ENCODE measurements around the gene MYBPC2.

Gene MYBPC2

GRCh38 chr19:50496189-50497021 is 63.7 kb downstream of the MYBPC2 start:
- Histone ChIP-seq H3K9ac (ENCODE audit: low read depth in 1 of 2, low read length in 2 of 2) (no peak overlapping the region), H3K36me3 (ENCODE audit: control insufficient read depth in 2 of 2, insufficient read depth in 2 of 2, low read length in 2 of 2) (no peaks in the 10 kb centered on the region), H3K9me3 (ENCODE audit: control insufficient read depth in 2 of 2, low read length in 2 of 2) (no peaks in the 10 kb centered on the region), H3K27me3 (ENCODE audit: control insufficient read depth in 2 of 2, insufficient read depth in 2 of 2, low read length in 2 of 2) (no peaks in the 10 kb centered on the region), H3K4me3 (ENCODE audit: low read length in 2 of 2) (no peak overlapping the region), H3K4me1 (ENCODE audit: control insufficient read depth in 2 of 2, insufficient read depth in 2 of 2, low read length in 2 of 2) (peaks cover 0 to 3% of the 10 kb centered on the region in 2 donors), H3K27ac (ENCODE audit: low read depth in 2 of 2, low read length in 2 of 2) (no peak overlapping the region)

GRCh38 chr19:50497022-50497405 is 64.3 kb downstream of the MYBPC2 start:
- no peak overlapping the region for H3K9ac ChIP-seq (ENCODE audit: low read depth in 1 of 2, low read length in 2 of 2)
- H3K4me1 ChIP-seq (ENCODE audit: control insufficient read depth in 2 of 2, insufficient read depth in 2 of 2, low read length in 2 of 2), result peaks cover 0 to 4% of the 10 kb centered on the region in 2 donors
- H3K9me3 ChIP-seq (ENCODE audit: control insufficient read depth in 2 of 2, low read length in 2 of 2), result no peaks in the 10 kb centered on the region
- no peak overlapping the region for H3K4me3 ChIP-seq (ENCODE audit: low read length in 2 of 2)
- H3K27ac ChIP-seq (ENCODE audit: low read depth in 2 of 2, low read length in 2 of 2), result no peak overlapping the region
- no peaks in the 10 kb centered on the region for H3K36me3 ChIP-seq (ENCODE audit: control insufficient read depth in 2 of 2, insufficient read depth in 2 of 2, low read length in 2 of 2)
- H3K27me3 ChIP-seq (ENCODE audit: control insufficient read depth in 2 of 2, insufficient read depth in 2 of 2, low read length in 2 of 2), result no peaks in the 10 kb centered on the region

- Histone ChIP-seq H3K4me1 (ENCODE audit: control insufficient read depth in 2 of 2, insufficient read depth in 2 of 2, low read length in 2 of 2) (peaks cover 0 to 4% of the 10 kb centered on the region in 2 donors), H3K9ac (ENCODE audit: low read depth in 1 of 2, low read length in 2 of 2) (no peak overlapping the region), H3K27ac (ENCODE audit: low read depth in 2 of 2, low read length in 2 of 2) (no peak overlapping the region), H3K4me3 (ENCODE audit: low read length in 2 of 2) (no peak overlapping the region), H3K36me3 (ENCODE audit: control insufficient read depth in 2 of 2, insufficient read depth in 2 of 2, low read length in 2 of 2) (no peaks in the 10 kb centered on the region), H3K9me3 (ENCODE audit: control insufficient read depth in 2 of 2, low read length in 2 of 2) (no peaks in the 10 kb centered on the region), H3K27me3 (ENCODE audit: control insufficient read depth in 2 of 2, insufficient read depth in 2 of 2, low read length in 2 of 2) (no peaks in the 10 kb centered on the region)
Measured at GRCh38 chr19:50498219-50499056, 65.7 kb downstream of the MYBPC2 start.

- H3K9me3 ChIP-seq (ENCODE audit: control insufficient read depth in 2 of 2, low read length in 2 of 2), result no peaks in the 10 kb centered on the region
- no peak overlapping the region for H3K9ac ChIP-seq (ENCODE audit: low read depth in 1 of 2, low read length in 2 of 2)
Measured at GRCh38 chr19:50500060-50500752, 67.5 kb downstream of the MYBPC2 start.

GRCh38 chr19:50500753-50501151 is 68.1 kb downstream of the MYBPC2 start:
- no peak overlapping the region for H3K9ac ChIP-seq (ENCODE audit: low read depth in 1 of 2, low read length in 2 of 2)
- no peak overlapping the region for H3K27ac ChIP-seq (ENCODE audit: low read depth in 2 of 2, low read length in 2 of 2)
- peaks cover 0 to 4% of the 10 kb centered on the region in 2 donors for H3K4me1 ChIP-seq (ENCODE audit: control insufficient read depth in 2 of 2, insufficient read depth in 2 of 2, low read length in 2 of 2)

More at GRCh38 chr19:50500060-50500752, 67.5 kb downstream of the MYBPC2 start:
- H3K27me3 ChIP-seq (ENCODE audit: control insufficient read depth in 2 of 2, insufficient read depth in 2 of 2, low read length in 2 of 2), result no peaks in the 10 kb centered on the region
- no peak overlapping the region for H3K27ac ChIP-seq (ENCODE audit: low read depth in 2 of 2, low read length in 2 of 2)
- no peak overlapping the region for H3K4me3 ChIP-seq (ENCODE audit: low read length in 2 of 2)
- no peaks in the 10 kb centered on the region for H3K36me3 ChIP-seq (ENCODE audit: control insufficient read depth in 2 of 2, insufficient read depth in 2 of 2, low read length in 2 of 2)
- H3K4me1 ChIP-seq (ENCODE audit: control insufficient read depth in 2 of 2, insufficient read depth in 2 of 2, low read length in 2 of 2), result peaks cover 0 to 4% of the 10 kb centered on the region in 2 donors

GRCh38 chr19:50501186-50501567 is 68.5 kb downstream of the MYBPC2 start:
- Histone ChIP-seq H3K4me3 (ENCODE audit: low read length in 2 of 2) (no peak overlapping the region), H3K27ac (ENCODE audit: low read depth in 2 of 2, low read length in 2 of 2) (no peak overlapping the region), H3K27me3 (ENCODE audit: control insufficient read depth in 2 of 2, insufficient read depth in 2 of 2, low read length in 2 of 2) (no peaks in the 10 kb centered on the region), H3K4me1 (ENCODE audit: control insufficient read depth in 2 of 2, insufficient read depth in 2 of 2, low read length in 2 of 2) (peaks cover 0 to 4% of the 10 kb centered on the region in 2 donors), H3K9me3 (ENCODE audit: control insufficient read depth in 2 of 2, low read length in 2 of 2) (no peaks in the 10 kb centered on the region), H3K9ac (ENCODE audit: low read depth in 1 of 2, low read length in 2 of 2) (no peak overlapping the region), H3K36me3 (ENCODE audit: control insufficient read depth in 2 of 2, insufficient read depth in 2 of 2, low read length in 2 of 2) (no peaks in the 10 kb centered on the region)

More at GRCh38 chr19:50500753-50501151, 68.1 kb downstream of the MYBPC2 start:
- H3K9me3 ChIP-seq (ENCODE audit: control insufficient read depth in 2 of 2, low read length in 2 of 2), result no peaks in the 10 kb centered on the region
- no peaks in the 10 kb centered on the region for H3K27me3 ChIP-seq (ENCODE audit: control insufficient read depth in 2 of 2, insufficient read depth in 2 of 2, low read length in 2 of 2)
- H3K36me3 ChIP-seq (ENCODE audit: control insufficient read depth in 2 of 2, insufficient read depth in 2 of 2, low read length in 2 of 2), result no peaks in the 10 kb centered on the region
- H3K4me3 ChIP-seq (ENCODE audit: low read length in 2 of 2), result no peak overlapping the region

GRCh38 chr19:50501568-50502475 is 69.1 kb downstream of the MYBPC2 start:
- no peaks in the 10 kb centered on the region for H3K9me3 ChIP-seq (ENCODE audit: control insufficient read depth in 2 of 2, low read length in 2 of 2)
- no peak overlapping the region for H3K4me3 ChIP-seq (ENCODE audit: low read length in 2 of 2)
- H3K36me3 ChIP-seq (ENCODE audit: control insufficient read depth in 2 of 2, insufficient read depth in 2 of 2, low read length in 2 of 2), result peaks cover 0 to 2% of the 10 kb centered on the region in 2 donors
- peaks cover 0 to 4% of the 10 kb centered on the region in 2 donors for H3K4me1 ChIP-seq (ENCODE audit: control insufficient read depth in 2 of 2, insufficient read depth in 2 of 2, low read length in 2 of 2)
- H3K27ac ChIP-seq (ENCODE audit: low read depth in 2 of 2, low read length in 2 of 2), result no peak overlapping the region
- no peak overlapping the region for H3K9ac ChIP-seq (ENCODE audit: low read depth in 1 of 2, low read length in 2 of 2)
- no peaks in the 10 kb centered on the region for H3K27me3 ChIP-seq (ENCODE audit: control insufficient read depth in 2 of 2, insufficient read depth in 2 of 2, low read length in 2 of 2)

- Histone ChIP-seq H3K36me3 (ENCODE audit: control insufficient read depth in 2 of 2, insufficient read depth in 2 of 2, low read length in 2 of 2) (peaks cover 0 to 2% of the 10 kb centered on the region in 2 donors), H3K4me3 (ENCODE audit: low read length in 2 of 2) (no peak overlapping the region), H3K27me3 (ENCODE audit: control insufficient read depth in 2 of 2, insufficient read depth in 2 of 2, low read length in 2 of 2) (no peaks in the 10 kb centered on the region), H3K9ac (ENCODE audit: low read depth in 1 of 2, low read length in 2 of 2) (no peak overlapping the region), H3K9me3 (ENCODE audit: control insufficient read depth in 2 of 2, low read length in 2 of 2) (no peaks in the 10 kb centered on the region), H3K27ac (ENCODE audit: low read depth in 2 of 2, low read length in 2 of 2) (no peak overlapping the region), H3K4me1 (ENCODE audit: control insufficient read depth in 2 of 2, insufficient read depth in 2 of 2, low read length in 2 of 2) (peaks cover 5 to 10% of the 10 kb centered on the region in 2 donors)
Measured at GRCh38 chr19:50505856-50506611, 73.3 kb downstream of the MYBPC2 start.

- no peak overlapping the region for H3K27ac ChIP-seq (ENCODE audit: low read depth in 2 of 2, low read length in 2 of 2)
Measured at GRCh38 chr19:50506700-50507099, 74.0 kb downstream of the MYBPC2 start.

More at GRCh38 chr19:50506700-50507099, 74.0 kb downstream of the MYBPC2 start:
- Histone ChIP-seq H3K4me1 (ENCODE audit: control insufficient read depth in 2 of 2, insufficient read depth in 2 of 2, low read length in 2 of 2) (peaks cover 5 to 9% of the 10 kb centered on the region in 2 donors), H3K27me3 (ENCODE audit: control insufficient read depth in 2 of 2, insufficient read depth in 2 of 2, low read length in 2 of 2) (no peaks in the 10 kb centered on the region), H3K4me3 (ENCODE audit: low read length in 2 of 2) (no peak overlapping the region), H3K36me3 (ENCODE audit: control insufficient read depth in 2 of 2, insufficient read depth in 2 of 2, low read length in 2 of 2) (peaks cover 0 to 2% of the 10 kb centered on the region in 2 donors), H3K9me3 (ENCODE audit: control insufficient read depth in 2 of 2, low read length in 2 of 2) (no peaks in the 10 kb centered on the region), H3K9ac (ENCODE audit: low read depth in 1 of 2, low read length in 2 of 2) (no peak overlapping the region)

Measured in mucosa of rectum (tissue), 2 donors.